ENCODE data around the gene PTPRA. TPM values are rescaled to one million over a fixed set of nuclear protein-coding genes. Genes with fewer than 3 reads are reported as not detected.

Gene PTPRA
- total RNA-seq, 1 donor, result 44.2 TPM

GRCh38 chr20:2888224-2888955, 15.1 kb downstream of the PTPRA start:
- no peak for TF ChIP-seq CTCF (IDR thresholded peaks at IDR 0.05; ENCODE audit: extremely low read depth, low read depth, low read length)
- DNase-seq (ENCODE audit: insufficient read length, low spot score, missing footprints), result no peak
- Histone ChIP-seq H2AFZ (ENCODE audit: low read length) (no peak overlapping the region), H3K27ac (ENCODE audit: low read depth, low read length) (no peak overlapping the region), H3K27me3 (ENCODE audit: insufficient read depth, low read length) (no peaks in the 10 kb centered on the region), H3K36me3 (ENCODE audit: insufficient read depth, low read length) (no peaks in the 10 kb centered on the region), H4K20me1 (ENCODE audit: insufficient read depth, low read length) (peaks cover 44% of the 10 kb centered on the region), H3K4me1 (ENCODE audit: insufficient read depth, low read length) (peaks cover 9% of the 10 kb centered on the region), H3K4me2 (ENCODE audit: insufficient read depth, low read length) (no peak overlapping the region), H3K4me3 (ENCODE audit: insufficient read depth, low read length) (no peak overlapping the region), H3K79me2 (ENCODE audit: insufficient read depth, low read length) (peaks cover 80% of the 10 kb centered on the region), H3K9me3 (ENCODE audit: low read depth, low read length) (no peaks in the 10 kb centered on the region)

GRCh38 chr20:2889209-2889608, 15.9 kb downstream of the PTPRA start:
- H4K20me1 ChIP-seq (ENCODE audit: insufficient read depth, low read length), result peaks cover 42% of the 10 kb centered on the region
- H3K27ac ChIP-seq (ENCODE audit: low read depth, low read length), result no peak overlapping the region

GRCh38 chr20:2889797-2890196, 16.5 kb downstream of the PTPRA start:
- no peak for DNase-seq (ENCODE audit: insufficient read length, low spot score, missing footprints)
- Histone ChIP-seq H3K27ac (ENCODE audit: low read depth, low read length) (no peak overlapping the region), H3K4me3 (ENCODE audit: insufficient read depth, low read length) (no peak overlapping the region), H3K4me1 (ENCODE audit: insufficient read depth, low read length) (peaks cover 9% of the 10 kb centered on the region), H4K20me1 (ENCODE audit: insufficient read depth, low read length) (peaks cover 44% of the 10 kb centered on the region), H3K9me3 (ENCODE audit: low read depth, low read length) (no peaks in the 10 kb centered on the region), H3K79me2 (ENCODE audit: insufficient read depth, low read length) (peaks cover 79% of the 10 kb centered on the region), H3K4me2 (ENCODE audit: insufficient read depth, low read length) (no peak overlapping the region), H2AFZ (ENCODE audit: low read length) (no peak overlapping the region), H3K36me3 (ENCODE audit: insufficient read depth, low read length) (no peaks in the 10 kb centered on the region), H3K27me3 (ENCODE audit: insufficient read depth, low read length) (no peaks in the 10 kb centered on the region)
- TF ChIP-seq CTCF (IDR thresholded peaks at IDR 0.05; ENCODE audit: extremely low read depth, low read depth, low read length), result no peak

More at GRCh38 chr20:2889209-2889608, 15.9 kb downstream of the PTPRA start:
- Histone ChIP-seq H3K36me3 (ENCODE audit: insufficient read depth, low read length) (no peaks in the 10 kb centered on the region), H3K4me1 (ENCODE audit: insufficient read depth, low read length) (peaks cover 9% of the 10 kb centered on the region), H3K4me3 (ENCODE audit: insufficient read depth, low read length) (no peak overlapping the region), H3K4me2 (ENCODE audit: insufficient read depth, low read length) (no peak overlapping the region), H3K27me3 (ENCODE audit: insufficient read depth, low read length) (no peaks in the 10 kb centered on the region), H3K79me2 (ENCODE audit: insufficient read depth, low read length) (peaks cover 80% of the 10 kb centered on the region), H2AFZ (ENCODE audit: low read length) (no peak overlapping the region), H3K9me3 (ENCODE audit: low read depth, low read length) (no peaks in the 10 kb centered on the region)
- TF ChIP-seq CTCF (IDR thresholded peaks at IDR 0.05; ENCODE audit: extremely low read depth, low read depth, low read length), result no peak
- DNase-seq (ENCODE audit: insufficient read length, low spot score, missing footprints), result no peak

- peak; percentile 58 for DNase-seq (ENCODE audit: insufficient read length, low spot score, missing footprints)
- Histone ChIP-seq H3K27me3 (ENCODE audit: insufficient read depth, low read length) (no peaks in the 10 kb centered on the region), H3K4me3 (ENCODE audit: insufficient read depth, low read length) (no peak overlapping the region), H3K4me2 (ENCODE audit: insufficient read depth, low read length) (peak overlapping the region; percentile 0), H3K9me3 (ENCODE audit: low read depth, low read length) (no peaks in the 10 kb centered on the region), H3K27ac (ENCODE audit: low read depth, low read length) (no peak overlapping the region), H3K36me3 (ENCODE audit: insufficient read depth, low read length) (no peaks in the 10 kb centered on the region), H3K79me2 (ENCODE audit: insufficient read depth, low read length) (peaks cover 77% of the 10 kb centered on the region), H2AFZ (ENCODE audit: low read length) (no peak overlapping the region), H3K4me1 (ENCODE audit: insufficient read depth, low read length) (peaks cover 9% of the 10 kb centered on the region), H4K20me1 (ENCODE audit: insufficient read depth, low read length) (peaks cover 44% of the 10 kb centered on the region)
- no peak for TF ChIP-seq CTCF (IDR thresholded peaks at IDR 0.05; ENCODE audit: extremely low read depth, low read depth, low read length)
These were observed 17.5 kb downstream of the PTPRA start for GRCh38 chr20:2890742-2891141.
